Endothelial cell of umbilical vein (primary cell): ENCODE results near the gene KCNJ5. TPM values are rescaled to one million over a fixed set of nuclear protein-coding genes. Genes with fewer than 3 reads are reported as not detected.

ENCODE experiments used
- BruUV-seq: library from RNA; stranded (reverse); fragments of 400-500 nt; replicated peaks from 2 replicates; lab custom pipeline; 2021; lab: Mats Ljungman, UMichigan
- CTCF ChIA-PET: fragments of 300-600, 350-600 bp; sonication (Branson Sonifier 250); formaldehyde crosslinking; loops from one replicate; lab custom pipeline; 2021; ENCODE audit warnings: antibody characterized with exemption, inconsistent platforms; lab: Charles Lee
- POLR2A ChIA-PET: fragments of 300-600, 350-600 bp; sonication (Branson Sonifier 250); formaldehyde crosslinking; loops from one replicate; lab custom pipeline; 2021; ENCODE audit warnings: antibody characterized with exemption, inconsistent platforms; lab: Charles Lee
- DNase-seq: peaks from one replicate; pipeline ENCODE4 v3.0.0-alpha.2; 2011; ENCODE audit warnings: low read depth, low spot score
- FAIRE-seq: peaks from 2 replicates; lab custom pipeline; 2011; peaks lifted over from hg19 to GRCh38; lab: Jason Lieb, UNC
- H2AFZ ChIP-seq: 2 replicates; pipeline ENCODE4 v1.6.0; 2012; ENCODE audit warnings: low read depth, low read length, control low read depth, inconsistent platforms
- H3K27ac ChIP-seq: 2 replicates; pipeline ENCODE4 v1.5.1; 2011; ENCODE audit warnings: low read depth, mild to moderate bottlenecking, control low read depth, low read length, moderate library complexity; ENCODE audit not compliant: insufficient read depth
- H3K27me3 ChIP-seq, 2 experiments: 2 replicates each; pipeline versions ENCODE4 v1.6.0 to v1.6.1; 2011; ENCODE audit warnings: low read length in 2 of 2, mixed read lengths in 1 of 2; ENCODE audit not compliant: control insufficient read depth in 2 of 2, insufficient read depth in 2 of 2
- H3K36me3 ChIP-seq, 2 experiments: 2 replicates in 1 of 2; 3 replicates in 1 of 2; pipeline ENCODE4 v1.5.1; 2011; ENCODE audit warnings: low read length in 2 of 2, mild to moderate bottlenecking in 1 of 2, moderate library complexity in 1 of 2; ENCODE audit not compliant: control insufficient read depth in 2 of 2, insufficient read depth in 2 of 2; ENCODE audit errors: extremely low read depth in 1 of 2
- H3K4me1 ChIP-seq: 3 replicates; pipeline ENCODE4 v1.5.1; 2011; ENCODE audit warnings: mild to moderate bottlenecking, low read length; ENCODE audit not compliant: control insufficient read depth, insufficient read depth; ENCODE audit errors: extremely low read depth
- H3K4me2 ChIP-seq: 2 replicates; pipeline ENCODE4 v1.6.1; 2011; ENCODE audit warnings: low read length, control low read depth, mixed read lengths; ENCODE audit not compliant: insufficient read depth
- H3K4me3 ChIP-seq, 3 experiments: fragments of 200-600 bp in 1 of 3; sonication (generic), shearing (Covaris generic) in 1 of 3; replicated peaks in 1 of 3; 2 replicates each; pipeline ENCODE4 v1.5.1; 2011 to 2016; ENCODE audit warnings: control low read depth in 3 of 3, low read length in 3 of 3, mild to moderate bottlenecking in 2 of 3, inconsistent platforms in 1 of 3, low read depth in 1 of 3, moderate library complexity in 1 of 3; ENCODE audit not compliant: insufficient read depth in 1 of 3
- H3K79me2 ChIP-seq: 2 replicates; pipeline ENCODE4 v1.6.0; 2012; ENCODE audit warnings: low read length, inconsistent platforms; ENCODE audit not compliant: control insufficient read depth, insufficient read depth
- H3K9ac ChIP-seq: replicated peaks from 2 replicates; pipeline ENCODE3; 2011; ENCODE audit warnings: low read length, control low read depth; ENCODE audit not compliant: insufficient read depth; ENCODE audit errors: extremely low read depth
- H3K9me1 ChIP-seq: replicated peaks from 3 replicates; pipeline ENCODE4 v1.6.0; 2011; ENCODE audit warnings: mild to moderate bottlenecking, low read length; ENCODE audit not compliant: control insufficient read depth, insufficient read depth; ENCODE audit errors: extremely low read depth
- H3K9me3 ChIP-seq: replicated peaks from 2 replicates; pipeline ENCODE4 v1.5.1; 2012; ENCODE audit warnings: low read length, inconsistent platforms; ENCODE audit not compliant: control insufficient read depth, insufficient read depth
- H4K20me1 ChIP-seq: replicated peaks from 2 replicates; pipeline ENCODE3; 2011; ENCODE audit warnings: mild to moderate bottlenecking, low read length; ENCODE audit not compliant: control insufficient read depth, insufficient read depth; ENCODE audit errors: extremely low read depth
- CTCF ChIP-seq, 2 donors: IDR thresholded peaks; 1 replicate in 1 of 2; 2 replicates in 1 of 2; pipeline ENCODE4 v1.5.1; 2011; ENCODE audit warnings: low read length in 2 of 2, mild to moderate bottlenecking in 2 of 2, moderate library complexity in 2 of 2, control low read depth in 1 of 2, inconsistent platforms in 1 of 2, low read depth in 1 of 2; ENCODE audit not compliant: insufficient read depth in 1 of 2; ENCODE audit errors: extremely low read depth in 1 of 2
- EZH2 ChIP-seq: IDR thresholded peaks from 2 replicates; pipeline ENCODE4 v1.6.1; 2012; ENCODE audit warnings: borderline replicate concordance, low read depth, mild to moderate bottlenecking, moderate library complexity, low read length, inconsistent platforms; ENCODE audit not compliant: severe bottlenecking
- FOS ChIP-seq: IDR thresholded peaks from 2 replicates; pipeline ENCODE4 v1.6.1; 2011; ENCODE audit warnings: mild to moderate bottlenecking, low read length, moderate library complexity, borderline replicate concordance; ENCODE audit not compliant: insufficient read depth
- JUN ChIP-seq: IDR thresholded peaks from 2 replicates; pipeline ENCODE4 v1.6.1; 2011; ENCODE audit warnings: borderline replicate concordance, low read depth; ENCODE audit not compliant: insufficient read length, insufficient read depth
- MAX ChIP-seq: IDR thresholded peaks from 2 replicates; pipeline ENCODE4 v1.6.1; 2011; ENCODE audit not compliant: insufficient read depth, insufficient read length
- MYC ChIP-seq: IDR thresholded peaks from one replicate; pipeline ENCODE4 v1.6.1; 2011; ENCODE audit warnings: mild to moderate bottlenecking, low read depth, low read length
- POLR2A ChIP-seq: IDR thresholded peaks from 2 replicates; pipeline ENCODE4 v1.6.1; 2012; ENCODE audit warnings: low read depth, mild to moderate bottlenecking, control low read depth, low read length
- POLR2AphosphoS5 ChIP-seq: IDR thresholded peaks from 2 replicates; pipeline ENCODE4 v1.6.1; 2012; ENCODE audit warnings: low read depth, mild to moderate bottlenecking, control low read depth, low read length, moderate library complexity; ENCODE audit not compliant: insufficient read depth
- dilution Hi-C: fragments of 300-500 bp; cut with MboI; formaldehyde crosslinking; loops from one replicate; pipeline ENCODE4 v1.15.0; 2019; ENCODE audit warnings: low sequenced_read_pairs; ENCODE audit not compliant: extremely low pct_ligation_motif_present
- intact Hi-C: fragments of 100-400 bp; cut with micrococcal nuclease; formaldehyde crosslinking; loops from one replicate; pipeline ENCODE4 v1.10.0; 2022
- polyA plus RNA-seq, 4 experiments: library from polyadenylated mRNA; depleted of rRNA in 3 of 4; stranded (reverse) in 3 of 4; unstranded in 1 of 4; fragments of >200 nt; gene quantifications; 2 replicates each; pipeline versions ENCODE4 v1.2.1 to v1.2.3, GENCODE V29; 2011 to 2012; ENCODE audit warnings: missing spikeins in 1 of 4
- total RNA-seq: library from RNA; stranded (reverse); gene quantifications from 2 replicates; pipeline ENCODE4 v1.2.3, GENCODE V29; 2021

KCNJ5 gene
- total and polyA plus RNA-seq, 2 donors (not counting 3 experiments of a cell fraction or from before 2014, with no cell fraction given): 0.13 TPM; not detected in 1

GRCh38 chr11:128846985-128847384 is 44.2 kb upstream of the KCNJ5 start:
- no peaks in the 10 kb centered on the region for H3K9me1 ChIP-seq
- H3K4me2 ChIP-seq: no peak overlapping the region
- ChIA-PET CTCF (interaction anchor here (1.4 to 2.2 kb wide), 2 partner anchors 11 to 689 kb away, joined by 3 to 6 read pairs; no protein-coding TSS in a partner anchor), POLR2A (no interaction called here)
- no peak for FAIRE-seq
- intact Hi-C loops (loop anchor here (5.0 kb wide), 2 partner anchors 555 to 815 kb away; no protein-coding TSS in a partner anchor), dilution Hi-C loops (no loop called here)
- H3K9ac ChIP-seq: no peak overlapping the region
- no peak overlapping the region for H3K27ac ChIP-seq
- H2AFZ ChIP-seq: no peak overlapping the region
- H3K79me2 ChIP-seq: no peaks in the 10 kb centered on the region
- H3K36me3 ChIP-seq: no peaks in the 10 kb centered on the region
- no peak for DNase-seq
- H3K4me1 ChIP-seq: peaks cover 18% of the 10 kb centered on the region
- no peaks in the 10 kb centered on the region for H3K9me3 ChIP-seq
- TF ChIP-seq POLR2A: no peak
- TF ChIP-seq POLR2AphosphoS5: no peak
- no peak for TF ChIP-seq MAX
- no peak for TF ChIP-seq JUN
- no peak for TF ChIP-seq FOS
- no peak for TF ChIP-seq EZH2
- no peak for TF ChIP-seq MYC
- no peaks in the 10 kb centered on the region for H4K20me1 ChIP-seq
- no peak overlapping the region for H3K4me3 ChIP-seq
- H3K27me3 ChIP-seq: no peaks in the 10 kb centered on the region
- BruUV-seq: no TSS peak

GRCh38 chr11:128848815-128849455 is 42.2 kb upstream of the KCNJ5 start:
- H3K79me2 ChIP-seq: no peaks in the 10 kb centered on the region
- H3K36me3 ChIP-seq: no peaks in the 10 kb centered on the region
- ChIA-PET POLR2A (no interaction called here), CTCF (interaction anchor here (0.7 to 2.8 kb wide), 26 partner anchors 9 to 775 kb away, joined by 3 to 18 read pairs (median 4); no protein-coding TSS in a partner anchor)
- no peaks in the 10 kb centered on the region for H4K20me1 ChIP-seq
- intact Hi-C loops (loop anchor here (1.0 to 5.0 kb wide), 7 partner anchors 18 to 817 kb away; no protein-coding TSS in a partner anchor), dilution Hi-C loops (no loop called here)
- BruUV-seq: no TSS peak
- H3K9me1 ChIP-seq: no peaks in the 10 kb centered on the region
- H3K27ac ChIP-seq: no peak overlapping the region
- H3K9ac ChIP-seq: no peak overlapping the region
- DNase-seq (peak; percentile 72), FAIRE-seq (peak; percentile 90)
- no peaks in the 10 kb centered on the region for H3K9me3 ChIP-seq
- H3K4me2 ChIP-seq: no peak overlapping the region
- no peak overlapping the region for H3K4me3 ChIP-seq
- H3K27me3 ChIP-seq: no peaks in the 10 kb centered on the region
- TF ChIP-seq MAX (no peak), CTCF (IDR thresholded peaks at IDR 0.05; ENCODE audit: extremely low read depth in 1 of 2, insufficient read depth in 1 of 2, low read depth in 1 of 2, low read length in 2 of 2) (peak; percentile 94 to 97), POLR2A (no peak), EZH2 (no peak), MYC (no peak), JUN (no peak), FOS (no peak)
- peak overlapping the region; percentile 63 for H2AFZ ChIP-seq
- H3K4me1 ChIP-seq: peaks cover 4% of the 10 kb centered on the region
